ENCODE data around the gene RASD1.

The RASD1 gene

DNA sequence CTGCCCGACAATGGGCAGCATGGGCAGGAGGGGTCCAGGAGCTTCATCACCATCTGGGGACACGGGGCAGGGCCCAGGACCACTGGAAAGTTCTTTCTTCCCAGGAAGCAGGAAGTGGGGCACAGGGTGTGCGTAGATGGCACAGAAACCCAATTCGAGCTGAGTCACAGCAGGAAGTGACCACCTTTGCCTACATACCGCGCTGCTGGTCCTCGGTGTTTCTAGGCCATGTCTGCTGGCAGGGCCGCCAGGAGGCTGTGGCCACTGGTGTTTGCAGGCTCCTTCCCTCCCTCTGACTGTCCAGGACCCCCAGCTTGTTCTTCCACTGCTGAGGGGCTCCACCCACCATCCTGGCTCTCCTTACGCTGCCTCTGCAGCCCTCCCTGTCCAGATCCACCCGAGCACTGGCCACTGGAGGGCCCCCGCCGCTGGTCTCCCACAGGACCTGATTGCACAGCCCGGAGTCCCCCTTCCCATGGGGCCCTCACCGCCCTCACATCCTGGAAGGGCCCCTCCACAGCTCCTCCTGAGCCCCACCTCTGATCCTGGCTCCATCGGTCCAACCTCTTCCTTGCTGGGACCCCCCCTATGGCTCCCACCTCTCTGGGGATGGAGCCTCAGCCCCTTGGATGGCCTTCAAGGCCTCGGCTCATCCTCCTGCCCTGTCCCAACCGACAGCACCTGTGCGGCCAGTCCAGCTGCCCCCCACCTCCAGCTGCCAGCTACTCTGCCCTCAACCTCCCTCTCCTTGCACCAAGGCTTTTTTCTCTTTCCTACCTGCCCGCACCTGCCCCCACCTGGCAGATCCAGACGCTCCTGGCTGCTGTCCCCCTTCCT lies 14.5 kb upstream of the RASD1 start:
- no peak for DNase-seq (ENCODE audit: low read depth)

GRCh38 chr17:17509601-17510425 lies 13.6 kb upstream of the RASD1 start:
- no peak for DNase-seq (ENCODE audit: low read depth)

GRCh38 chr17:17508646-17509591 lies 12.7 kb upstream of the RASD1 start:
- DNase-seq (ENCODE audit: low read depth), result no peak

GRCh38 chr17:17508019-17508535 lies 11.9 kb upstream of the RASD1 start:
- DNase-seq (ENCODE audit: low read depth), result no peak

DNA sequence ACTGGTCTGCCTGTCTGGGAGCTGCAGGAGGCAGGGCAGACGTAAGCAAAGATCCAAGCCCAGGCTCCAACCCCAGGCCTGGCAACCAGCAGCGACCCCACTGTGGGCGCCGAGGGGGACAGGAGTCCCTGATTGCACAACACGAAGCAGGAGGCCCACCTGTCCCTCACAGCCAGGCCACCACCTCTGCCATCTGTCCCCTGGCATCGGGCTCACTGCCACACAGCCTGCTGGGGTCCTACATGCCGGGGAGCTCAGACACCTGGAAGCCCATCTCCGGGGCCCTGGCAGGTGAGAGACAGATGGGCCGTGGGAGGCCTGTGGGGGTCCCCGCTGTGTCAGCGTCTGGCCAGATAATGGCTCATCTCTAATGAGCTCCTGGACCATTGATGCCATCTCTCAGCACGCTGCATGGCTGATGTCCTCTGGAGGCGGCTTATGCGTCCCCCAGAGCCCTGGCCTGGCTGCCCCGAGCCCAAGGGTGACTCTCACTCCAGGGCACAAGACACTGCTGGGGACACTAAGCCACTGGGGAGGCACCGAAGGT lies 11.3 kb upstream of the RASD1 start:
- DNase-seq (ENCODE audit: low read depth), result no peak

- no peak for DNase-seq (ENCODE audit: low read depth)
These were observed 10.8 kb upstream of the RASD1 start for GRCh38 chr17:17506893-17507464.

- no peak for DNase-seq (ENCODE audit: low read depth)
These were observed 10.1 kb upstream of the RASD1 start for GRCh38 chr17:17506181-17506741.

GRCh38 chr17:17505610-17506171 lies 9.5 kb upstream of the RASD1 start:
- no peak for DNase-seq (ENCODE audit: low read depth)

- DNase-seq (ENCODE audit: low read depth), result no peak
These were observed 9.0 kb upstream of the RASD1 start for GRCh38 chr17:17505151-17505550.

DNA sequence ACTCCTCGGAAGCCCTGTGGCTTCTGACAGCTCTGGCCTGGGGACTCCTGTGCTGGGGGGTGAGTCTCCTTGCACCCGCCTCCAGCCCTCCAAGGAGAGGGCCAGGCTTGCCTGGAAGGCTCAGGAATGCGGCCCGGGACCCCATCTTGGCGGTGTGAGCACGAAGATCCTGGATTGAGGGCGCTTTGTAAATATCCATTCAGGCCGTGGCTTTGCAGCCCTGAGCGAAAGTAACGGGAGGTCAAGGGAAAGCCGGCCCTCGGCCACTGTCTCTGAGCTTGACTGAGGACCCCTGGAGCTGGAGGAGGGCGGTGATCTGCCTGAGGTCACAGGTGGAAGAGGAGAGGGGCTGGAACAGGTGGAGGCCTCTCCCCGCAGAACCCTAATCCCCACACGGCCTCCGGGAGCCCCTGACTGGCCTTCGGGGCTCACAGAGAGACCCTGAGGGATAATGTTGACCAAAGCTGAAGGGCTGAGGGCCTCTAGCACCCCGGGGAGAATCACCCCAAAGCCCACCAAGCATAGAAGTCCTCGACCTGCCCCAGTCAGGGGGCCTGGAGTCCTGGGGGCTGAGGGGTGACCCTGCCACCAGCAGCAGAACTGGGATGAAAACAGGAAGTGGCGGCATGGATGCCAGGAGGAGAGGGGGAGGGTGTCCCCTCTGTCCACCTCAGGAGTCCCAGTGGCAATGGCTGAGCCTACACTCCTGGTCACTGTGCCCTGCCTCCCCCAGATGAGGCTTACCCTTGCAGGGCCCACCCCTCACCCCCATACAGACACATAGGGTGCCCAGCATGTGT lies 8.3 kb upstream of the RASD1 start:
- DNase-seq (ENCODE audit: low read depth), result no peak

DNA sequence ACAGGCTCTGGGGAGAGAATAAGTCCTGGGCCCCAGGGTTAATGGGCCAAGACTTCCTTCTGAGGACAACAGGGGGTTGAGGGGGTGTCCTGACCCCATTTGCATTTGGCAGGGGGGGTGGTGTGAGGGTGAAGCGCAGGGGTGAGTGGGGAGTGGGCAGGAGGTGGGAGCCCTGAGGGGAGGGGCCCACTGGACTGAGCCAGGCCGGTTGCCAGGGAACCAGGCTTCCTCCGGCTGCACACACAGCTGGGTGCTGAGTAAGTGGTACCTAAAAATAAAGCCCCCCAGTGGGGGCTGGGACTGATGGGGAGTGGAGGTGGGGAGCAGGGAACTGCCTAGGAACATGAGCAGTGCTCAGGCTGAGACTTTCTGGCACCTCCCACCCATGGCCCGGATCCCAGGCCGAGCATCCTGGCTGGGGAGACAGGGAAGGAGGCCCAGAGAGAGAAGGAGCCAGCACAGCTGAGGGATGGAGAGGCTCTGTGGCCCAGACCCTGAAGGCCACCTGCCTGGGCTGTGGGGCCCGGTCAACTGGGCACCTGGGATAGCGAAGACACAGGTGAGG lies 7.5 kb upstream of the RASD1 start:
- DNase-seq (ENCODE audit: low read depth), result no peak

GRCh38 chr17:17502741-17503565 lies 6.8 kb upstream of the RASD1 start:
- no peak for DNase-seq (ENCODE audit: low read depth)

DNA sequence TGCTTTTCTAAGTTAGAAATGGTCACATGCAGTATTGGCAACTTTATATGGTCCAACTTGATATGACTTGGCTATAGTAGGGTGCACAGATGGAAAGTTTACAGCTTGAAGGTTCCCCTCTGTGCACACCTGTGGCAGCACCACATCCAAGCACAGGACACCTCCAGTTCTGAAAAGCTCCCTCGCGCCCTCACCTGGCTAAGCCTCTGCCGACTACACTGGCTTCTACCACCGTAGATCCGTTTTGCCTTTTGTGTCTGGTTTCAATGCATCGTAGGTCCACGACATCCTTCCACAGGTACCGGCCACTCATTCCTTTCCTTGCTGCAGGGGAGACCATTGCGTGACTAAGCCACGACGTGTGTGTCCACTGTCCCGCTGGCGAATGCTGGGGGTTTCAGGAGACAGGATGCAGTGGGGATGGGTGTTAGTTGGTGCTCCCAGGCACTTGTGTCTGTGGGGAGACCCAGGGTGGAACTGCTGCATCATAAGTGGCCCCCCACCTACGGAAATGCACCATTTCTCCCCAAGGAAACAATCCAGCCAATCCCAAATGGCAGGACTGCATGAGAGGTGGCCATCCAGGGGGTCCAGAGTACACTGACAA lies 4.9 kb upstream of the RASD1 start:
- DNase-seq (ENCODE audit: low read depth), result no peak

GRCh38 chr17:17499402-17500145 lies 3.4 kb upstream of the RASD1 start:
- no peak for DNase-seq (ENCODE audit: low read depth)

- no peak for DNase-seq (ENCODE audit: low read depth)
These were observed 2.6 kb upstream of the RASD1 start for GRCh38 chr17:17498606-17499301.

- no peak for DNase-seq (ENCODE audit: low read depth)
These were observed 1.8 kb upstream of the RASD1 start for GRCh38 chr17:17497845-17498520.
